ENCODE measurements around the gene ZNF750.

DNA sequence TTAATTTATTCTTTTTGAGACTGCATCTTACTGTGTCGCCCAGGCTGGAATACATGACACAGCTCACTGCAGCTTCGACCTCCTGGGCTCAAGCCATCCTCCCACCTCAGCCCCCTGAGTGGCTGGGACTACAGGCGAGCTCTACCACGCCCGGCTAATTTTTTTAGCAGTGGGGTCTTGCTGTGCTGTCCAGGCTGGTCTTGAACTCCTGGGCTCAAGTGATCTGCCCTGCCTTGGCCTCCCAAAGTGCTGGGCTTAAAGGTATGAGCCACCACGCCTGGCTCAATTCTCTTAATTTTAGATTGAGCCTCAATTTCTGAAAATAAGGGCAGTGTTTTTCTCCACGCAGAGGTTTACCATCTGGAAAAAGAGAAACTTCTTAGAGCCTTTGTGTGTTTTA, 41.1 kb downstream of the ZNF750 start:
- TF ChIP-seq CTCF (IDR thresholded peaks at IDR 0.05), result no peak
- TF ChIP-seq POLR2AphosphoS5 (IDR thresholded peaks at IDR 0.05), result no peak
- no peak for TF ChIP-seq POLR2A (IDR thresholded peaks at IDR 0.05)
